Non-pigmented ciliary epithelial cell (primary cell): ENCODE measurements around the gene COL5A1.

Source experiments
- DNase-seq: peaks from one replicate; pipeline ENCODE4 v3.0.0-alpha.2; 2010; ENCODE audit warnings: low read depth

Gene COL5A1

GRCh38 chr9:134728021-134728795, 86.6 kb downstream of the COL5A1 start:
- DNase-seq: no peak

- DNase-seq: no peak
Observed at GRCh38 chr9:134728801-134729495, 87.3 kb downstream of the COL5A1 start.

DNA sequence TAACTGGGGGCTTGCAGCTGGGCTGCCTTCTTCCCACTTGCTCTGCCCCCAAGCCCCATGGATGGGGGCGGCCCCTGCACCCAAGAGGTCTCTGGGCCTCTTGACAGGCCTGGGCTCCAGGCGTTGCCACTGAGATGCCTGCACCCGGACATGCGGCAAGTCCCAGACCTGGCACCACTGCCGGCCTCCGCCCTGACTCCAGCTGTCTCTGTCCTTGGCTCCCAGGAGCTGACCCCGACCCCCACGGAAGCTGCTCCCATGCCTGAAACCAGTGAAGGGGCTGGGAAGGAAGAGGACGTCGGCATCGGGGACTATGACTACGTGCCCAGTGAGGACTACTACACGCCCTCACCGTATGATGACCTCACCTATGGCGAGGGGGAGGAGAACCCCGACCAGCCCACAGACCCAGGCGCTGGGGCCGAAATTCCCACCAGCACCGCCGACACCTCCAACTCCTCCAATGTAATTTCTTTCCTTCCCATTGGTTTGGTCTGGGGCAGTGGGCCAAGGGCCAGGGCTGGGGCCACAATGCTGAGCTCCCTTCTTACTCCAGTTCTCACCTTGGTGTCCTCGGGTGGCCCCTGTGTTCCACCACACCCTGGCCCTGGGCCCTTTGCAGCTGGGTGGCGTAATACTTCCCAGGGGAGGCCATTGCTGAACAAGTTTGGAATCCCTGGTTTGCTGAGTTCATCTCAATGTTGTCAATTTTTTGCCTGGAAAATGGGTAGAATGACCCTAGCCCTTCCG, 88.6 kb downstream of the COL5A1 start:
- no peak for DNase-seq

- DNase-seq: no peak
Observed at GRCh38 chr9:134730761-134731496, 89.3 kb downstream of the COL5A1 start.

DNA sequence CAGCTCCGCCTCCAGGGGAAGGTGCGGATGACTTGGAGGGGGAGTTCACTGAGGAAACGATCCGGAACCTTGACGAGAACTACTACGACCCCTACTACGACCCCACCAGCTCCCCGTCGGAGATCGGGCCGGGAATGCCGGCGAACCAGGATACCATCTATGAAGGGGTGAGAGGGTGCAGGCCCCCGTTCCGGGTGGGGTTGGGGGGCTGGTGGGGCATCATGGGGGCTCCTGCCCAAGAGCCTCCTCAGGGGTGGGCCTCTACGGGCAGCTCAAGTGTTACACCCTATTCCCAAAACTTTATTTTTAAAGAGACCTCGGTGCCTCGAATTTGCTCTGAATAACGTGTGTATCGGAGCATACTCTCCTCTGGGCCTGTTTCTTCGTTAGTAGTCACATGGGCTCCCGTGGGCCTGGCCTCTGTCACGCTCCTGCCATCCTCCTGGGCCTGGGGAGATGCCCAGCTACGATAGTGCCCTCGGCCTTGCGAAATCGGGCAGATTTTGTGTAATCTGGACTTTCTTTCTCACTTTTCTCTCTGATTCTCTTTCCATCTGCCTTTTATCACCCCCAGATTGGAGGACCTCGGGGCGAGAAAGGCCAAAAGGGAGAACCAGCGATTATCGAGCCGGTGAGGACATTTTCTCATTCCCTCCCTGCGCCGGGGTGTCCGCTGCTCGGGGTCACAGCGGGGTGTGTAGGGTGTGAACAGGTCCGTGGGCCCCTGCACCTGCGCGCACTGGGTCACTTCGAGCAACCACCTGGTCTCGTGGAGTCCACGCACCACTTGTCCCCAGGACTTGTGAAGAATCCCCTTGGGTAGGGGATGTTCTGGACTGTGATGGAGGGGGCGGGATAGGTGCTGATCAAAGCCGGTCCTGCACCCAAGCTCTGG, 90.1 kb downstream of the COL5A1 start:
- no peak for DNase-seq

DNA sequence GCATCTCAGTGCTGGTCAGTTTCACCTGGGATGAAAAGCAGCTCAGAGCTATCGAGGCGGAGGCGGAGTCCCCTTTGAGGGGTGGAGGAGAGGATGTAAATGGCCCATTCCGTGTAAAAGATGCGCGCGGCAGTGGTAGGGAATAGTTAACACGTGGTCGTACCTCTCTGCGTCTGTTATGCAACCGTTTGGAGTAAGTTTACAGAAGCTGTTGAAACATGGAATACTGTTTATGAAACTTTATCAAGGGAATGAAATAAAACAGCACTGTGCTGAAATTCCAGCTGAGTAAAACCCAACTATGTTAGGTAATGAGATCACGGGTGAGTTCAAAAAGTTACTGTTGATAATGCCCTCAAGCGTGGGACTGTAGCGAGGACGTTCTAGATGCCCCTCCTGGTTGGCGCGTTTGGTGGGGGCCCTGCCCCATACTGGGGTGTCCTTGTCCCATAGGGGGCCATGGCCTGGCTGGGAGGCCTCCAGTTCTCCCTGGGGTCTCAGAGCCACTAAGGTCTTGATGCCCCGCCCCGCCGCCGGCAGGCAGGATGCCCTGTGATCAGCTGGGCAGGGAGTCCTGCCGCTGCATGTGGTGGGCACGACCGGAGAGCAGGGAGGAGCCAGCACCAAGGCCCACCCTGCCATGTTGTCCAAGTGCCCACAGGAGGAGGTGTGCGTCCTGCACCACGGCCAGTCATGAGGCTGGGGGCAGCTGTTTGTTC, 90.9 kb downstream of the COL5A1 start:
- no peak for DNase-seq

GRCh38 chr9:134733480-134734232, 92.1 kb downstream of the COL5A1 start:
- no peak for DNase-seq

- no peak for DNase-seq
Observed at GRCh38 chr9:134734270-134734669, 92.7 kb downstream of the COL5A1 start.

DNA sequence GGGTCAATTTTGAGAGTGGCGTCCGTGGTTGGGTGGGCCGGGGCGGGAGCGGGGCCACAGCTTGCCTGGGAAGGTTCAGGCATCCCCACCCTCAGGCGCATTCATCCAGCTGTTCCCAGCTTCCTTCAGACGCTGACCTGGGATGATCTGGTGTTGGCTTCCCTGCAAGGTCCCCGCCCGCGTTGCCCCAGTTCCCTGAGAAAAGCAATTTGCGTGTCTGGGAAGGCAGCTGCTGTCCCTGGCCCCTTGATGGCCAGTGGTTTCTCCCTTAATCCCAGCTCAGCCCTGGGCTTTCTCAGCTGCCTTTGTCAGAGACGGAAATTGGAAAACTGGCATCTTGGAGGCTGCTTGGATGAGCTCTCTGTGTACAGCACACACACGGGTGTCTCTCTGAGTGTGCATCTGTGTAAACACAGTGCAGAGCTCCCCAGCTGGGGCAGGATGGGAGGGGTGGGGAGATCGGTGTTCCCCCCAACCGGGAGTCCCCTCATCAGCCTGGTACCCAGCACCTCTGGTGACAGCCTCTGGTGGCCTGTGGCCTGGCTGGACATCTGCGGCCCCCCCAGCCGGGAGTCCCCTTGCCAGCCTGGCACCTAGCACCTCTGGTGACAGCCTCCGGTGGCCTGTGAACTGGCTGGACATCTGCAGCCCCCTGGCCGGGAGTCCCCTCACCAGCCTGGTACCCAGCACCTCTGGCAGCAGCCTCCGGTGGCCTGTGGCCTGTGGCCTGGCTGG, 94.0 kb downstream of the COL5A1 start:
- DNase-seq: no peak

GRCh38 chr9:134736791-134737497, 95.3 kb downstream of the COL5A1 start:
- DNase-seq: no peak

- no peak for DNase-seq
Observed at GRCh38 chr9:134737842-134738580, 96.4 kb downstream of the COL5A1 start.

GRCh38 chr9:134738869-134739659, 97.5 kb downstream of the COL5A1 start:
- no peak for DNase-seq

DNA sequence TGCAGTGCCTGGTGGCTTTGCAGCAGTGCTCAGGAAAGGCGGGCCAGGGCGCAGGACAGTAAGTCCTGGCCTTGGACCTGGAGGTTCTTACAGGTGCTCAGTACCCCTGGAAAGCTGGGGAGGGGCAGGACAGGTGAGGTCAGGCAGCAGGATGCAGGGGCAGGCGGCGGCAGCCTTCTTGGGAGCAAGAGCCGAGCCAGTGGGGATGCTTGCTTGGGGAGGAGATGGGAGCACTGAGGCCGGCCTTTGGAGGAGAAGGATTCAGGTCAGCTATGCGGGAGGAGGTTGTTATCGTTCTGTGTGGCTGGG, 98.0 kb downstream of the COL5A1 start:
- no peak for DNase-seq

DNA sequence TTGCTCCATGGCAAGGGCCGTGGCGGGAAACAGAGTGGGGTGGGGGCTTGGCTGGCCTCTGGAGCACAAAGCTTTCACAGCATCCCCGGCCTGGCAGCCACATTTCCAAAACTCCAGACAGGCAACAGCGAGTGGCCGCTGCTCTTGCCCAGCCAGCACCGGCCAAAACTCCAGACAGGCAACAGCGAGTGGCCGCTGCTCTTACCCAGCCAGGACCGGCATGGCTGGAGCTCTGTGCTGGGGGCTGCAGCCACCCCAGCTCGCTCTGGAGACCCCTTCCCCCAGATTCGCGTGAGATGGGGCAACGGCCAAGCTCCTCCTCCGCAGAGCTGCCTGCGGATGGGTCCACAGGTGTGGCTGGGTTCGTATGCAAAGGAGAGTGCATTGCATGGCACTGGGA, 98.5 kb downstream of the COL5A1 start:
- DNase-seq: no peak

- no peak for DNase-seq
Observed at GRCh38 chr9:134741846-134742245, 100.2 kb downstream of the COL5A1 start.

GRCh38 chr9:134742822-134743535, 101.4 kb downstream of the COL5A1 start:
- no peak for DNase-seq
